ENCODE data around the gene PLEKHG2. TPM values are rescaled to one million over a fixed set of nuclear protein-coding genes. Genes with fewer than 3 reads are reported as not detected.

PLEKHG2 gene
- total and polyA plus RNA-seq, 2 experiments from 2014 or later, result 30.5 to 40.7 TPM

GRCh38 chr19:39474139-39474620, 61.7 kb downstream of the PLEKHG2 start:
- no peak overlapping the region for H3K27ac ChIP-seq
- no peaks in the 10 kb centered on the region for H3K27me3 ChIP-seq
- peaks cover under 1% of the 10 kb centered on the region for H3K4me1 ChIP-seq (ENCODE audit: low read depth)
- DNase-seq (ENCODE audit: low read depth in 1 of 2, low spot score in 1 of 2), result peak; percentile 53 to 83
- peak; percentile 89 for TF ChIP-seq CTCF (IDR thresholded peaks at IDR 0.05; ENCODE audit: low read depth, low read length)
- no peaks in the 10 kb centered on the region for H3K9me3 ChIP-seq (ENCODE audit: low read depth)
- no peak overlapping the region for H3K4me3 ChIP-seq
- peaks cover 44% of the 10 kb centered on the region for H3K36me3 ChIP-seq

- Histone ChIP-seq H3K4me1 (ENCODE audit: low read depth) (peaks cover 12% of the 10 kb centered on the region), H3K27ac (no peak overlapping the region), H3K4me3 (no peak overlapping the region), H3K9me3 (ENCODE audit: low read depth) (no peaks in the 10 kb centered on the region), H3K27me3 (no peaks in the 10 kb centered on the region), H3K36me3 (peaks cover 28% of the 10 kb centered on the region)
- no peak for TF ChIP-seq CTCF (IDR thresholded peaks at IDR 0.05; ENCODE audit: low read depth, low read length)
- DNase-seq (ENCODE audit: low read depth in 1 of 2, low spot score in 1 of 2), result no peak
Measured at GRCh38 chr19:39475748-39476147, 63.3 kb downstream of the PLEKHG2 start.

Other genes starting within 250 kb of the PLEKHG2 start
- gene NCCRP1, start 215.7 kb upstream of the PLEKHG2 start, total RNA-seq, result 10.3 and 16.1 TPM in 2 replicates
- 10.0 and 17.5 TPM in 2 replicates for gene NCCRP1, start 215.7 kb upstream of the PLEKHG2 start, polyA plus RNA-seq
- gene SYCN, start 208.4 kb upstream of the PLEKHG2 start, total RNA-seq, result not detected in 2 replicates
- gene SYCN, start 208.4 kb upstream of the PLEKHG2 start, polyA plus RNA-seq, result not detected in 2 replicates
- not detected in 2 replicates for gene IFNL3, start 167.7 kb upstream of the PLEKHG2 start, total RNA-seq
- not detected in 2 replicates for gene IFNL3, start 167.7 kb upstream of the PLEKHG2 start, polyA plus RNA-seq
- gene IFNL4, start 163.8 kb upstream of the PLEKHG2 start, total RNA-seq, result not detected in 2 replicates
- 0.17 TPM in 1 of 2 replicates, not detected in the other for gene IFNL4, start 163.8 kb upstream of the PLEKHG2 start, polyA plus RNA-seq
- not detected in 2 replicates for gene IFNL2, start 144.3 kb upstream of the PLEKHG2 start, total RNA-seq
- gene IFNL2, start 144.3 kb upstream of the PLEKHG2 start, polyA plus RNA-seq, result not detected in 2 replicates
- not detected in 2 replicates for gene IFNL1, start 116.3 kb upstream of the PLEKHG2 start, total RNA-seq
- not detected in 2 replicates for gene IFNL1, start 116.3 kb upstream of the PLEKHG2 start, polyA plus RNA-seq
- gene LRFN1, start 91.8 kb upstream of the PLEKHG2 start, total RNA-seq, result 10.3 and 19.4 TPM in 2 replicates
- gene LRFN1, start 91.8 kb upstream of the PLEKHG2 start, polyA plus RNA-seq, result 12.4 and 18.6 TPM in 2 replicates
- not detected in 2 replicates for gene GMFG, start 76.6 kb upstream of the PLEKHG2 start, total RNA-seq
- gene GMFG, start 76.6 kb upstream of the PLEKHG2 start, polyA plus RNA-seq, result 2.3 and 3.2 TPM in 2 replicates
- 158 and 183 TPM in 2 replicates for gene SAMD4B, start 70.2 kb upstream of the PLEKHG2 start, total RNA-seq
- gene SAMD4B, start 70.2 kb upstream of the PLEKHG2 start, polyA plus RNA-seq, result 120 and 139 TPM in 2 replicates
- 61.9 and 62.2 TPM in 2 replicates for gene PAF1, start 21.6 kb upstream of the PLEKHG2 start, total RNA-seq
- 64.4 and 78.3 TPM in 2 replicates for gene PAF1, start 21.6 kb upstream of the PLEKHG2 start, polyA plus RNA-seq
- gene MED29, start 21.3 kb upstream of the PLEKHG2 start, total RNA-seq, result 43.8 and 70.6 TPM in 2 replicates
- 59.6 and 67.3 TPM in 2 replicates for gene MED29, start 21.3 kb upstream of the PLEKHG2 start, polyA plus RNA-seq
- gene ZFP36, start 5.8 kb upstream of the PLEKHG2 start, total RNA-seq, result 13.6 and 14.6 TPM in 2 replicates
- 51.2 and 53.4 TPM in 2 replicates for gene ZFP36, start 5.8 kb upstream of the PLEKHG2 start, polyA plus RNA-seq
- gene RPS16, start 23.3 kb downstream of the PLEKHG2 start, total RNA-seq, result 369 and 374 TPM in 2 replicates
- 508 and 542 TPM in 2 replicates for gene RPS16, start 23.3 kb downstream of the PLEKHG2 start, polyA plus RNA-seq
- gene SUPT5H, start 32.9 kb downstream of the PLEKHG2 start, total RNA-seq, result 106 and 156 TPM in 2 replicates
- 145 and 185 TPM in 2 replicates for gene SUPT5H, start 32.9 kb downstream of the PLEKHG2 start, polyA plus RNA-seq
- 80.4 and 108 TPM in 2 replicates for gene TIMM50, start 68.2 kb downstream of the PLEKHG2 start, total RNA-seq
- 93.3 and 101 TPM in 2 replicates for gene TIMM50, start 68.2 kb downstream of the PLEKHG2 start, polyA plus RNA-seq
- gene DLL3, start 86.3 kb downstream of the PLEKHG2 start, total RNA-seq, result 8.0 and 11.7 TPM in 2 replicates
- gene DLL3, start 86.3 kb downstream of the PLEKHG2 start, polyA plus RNA-seq, result 12.2 and 13.9 TPM in 2 replicates
- gene SELENOV, start 102.5 kb downstream of the PLEKHG2 start, total RNA-seq, result 2.0 and 4.3 TPM in 2 replicates
- gene SELENOV, start 102.5 kb downstream of the PLEKHG2 start, polyA plus RNA-seq, result 1.3 and 2.5 TPM in 2 replicates
- gene EID2B, start 120.2 kb downstream of the PLEKHG2 start, total RNA-seq, result 9.5 and 17.5 TPM in 2 replicates
- gene EID2B, start 120.2 kb downstream of the PLEKHG2 start, polyA plus RNA-seq, result 8.4 and 14.1 TPM in 2 replicates
- 20.3 and 44.5 TPM in 2 replicates for gene EID2, start 127.5 kb downstream of the PLEKHG2 start, total RNA-seq
- 70.2 and 75.0 TPM in 2 replicates for gene EID2, start 127.5 kb downstream of the PLEKHG2 start, polyA plus RNA-seq
- gene LGALS13, start 189.9 kb downstream of the PLEKHG2 start, total RNA-seq, result not detected in 2 replicates
- not detected in 2 replicates for gene LGALS13, start 189.9 kb downstream of the PLEKHG2 start, polyA plus RNA-seq
- gene LGALS16, start 243.2 kb downstream of the PLEKHG2 start, total RNA-seq, result not detected in 2 replicates
- gene LGALS16, start 243.2 kb downstream of the PLEKHG2 start, polyA plus RNA-seq, result not detected in 2 replicates